ENCODE results near the gene AMN. TPM values are rescaled to one million over a fixed set of nuclear protein-coding genes. Genes with fewer than 3 reads are reported as not detected.

Gene AMN
- polyA plus RNA-seq, 1 of the 3 experiments (the other 2 are of a cell fraction), result 0.03 TPM

DNA sequence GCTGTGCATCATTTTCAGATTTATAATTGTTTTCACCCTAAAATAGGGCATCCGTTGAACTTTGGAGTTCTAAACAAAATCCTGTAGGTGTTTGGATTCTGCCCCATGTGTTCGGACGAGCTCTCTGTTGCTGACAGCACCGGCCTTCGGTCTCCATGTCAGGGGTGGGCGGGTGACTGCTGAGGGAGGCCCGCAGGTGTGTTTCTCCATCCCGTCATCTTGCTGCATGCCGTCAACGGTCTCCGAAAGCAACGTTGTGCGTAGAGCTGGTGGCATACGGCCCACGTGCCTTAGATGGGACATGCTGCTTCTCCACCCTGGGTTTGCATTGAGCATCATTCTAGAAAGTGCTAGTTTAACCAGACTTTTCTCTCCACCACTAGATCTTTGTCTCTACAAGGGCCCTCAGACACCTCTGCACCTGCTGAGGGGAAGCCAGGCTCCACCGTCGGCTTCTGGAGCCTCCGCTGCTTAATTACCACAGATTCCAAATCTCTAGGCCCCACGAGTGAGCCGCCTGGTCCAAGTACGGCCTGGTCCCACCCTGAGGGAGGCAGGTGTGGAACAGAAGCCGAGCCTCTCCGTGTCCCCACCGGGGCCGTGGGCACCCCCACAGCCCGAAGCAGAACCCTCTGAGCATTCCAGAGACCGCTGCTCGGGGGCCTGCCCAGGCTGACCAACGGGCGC lies 15.7 kb upstream of the AMN start:
- Histone ChIP-seq H3K27ac (ENCODE audit: low read depth in 2 of 2, low read length in 1 of 2) (no peak overlapping the region), H3K4me3 (ENCODE audit: low read depth in 2 of 2, low read length in 1 of 2) (no peak overlapping the region), H3K4me1 (ENCODE audit: control insufficient read depth in 1 of 2, insufficient read depth in 2 of 2, low read depth in 1 of 2, low read length in 1 of 2) (no peaks in the 10 kb centered on the region), H4K20me1 (ENCODE audit: insufficient read depth) (no peaks in the 10 kb centered on the region), H3F3A (replicated peaks; ENCODE audit: insufficient read depth) (peaks cover 5% of the 10 kb centered on the region), H3K9me2 (no peaks in the 10 kb centered on the region), H3K79me2 (ENCODE audit: insufficient read depth) (no peaks in the 10 kb centered on the region), H3K9me3 (no peaks in the 10 kb centered on the region), H2AFZ (ENCODE audit: low read depth) (no peak overlapping the region), H3K9ac (no peak overlapping the region), H3K27me3 (ENCODE audit: insufficient read depth) (no peaks in the 10 kb centered on the region), H3K4me2 (no peak overlapping the region), H3K36me3 (replicated peaks in 1 of 2; ENCODE audit: control insufficient read depth in 1 of 2, insufficient read depth in 2 of 2, low read length in 1 of 2) (peaks cover 13 to 22% of the 10 kb centered on the region in 2 experiments)
- peak; percentile 19 for DNase-seq
- WGBS (ENCODE audit: low lambda C conversion rate), result 99% methylated on average over 23 of the region's 30 CpGs
- ChIA-PET CTCF (interaction anchor here (0.6 kb wide), 1 partner anchor 24 kb away, joined by 3 read pairs; no protein-coding TSS in a partner anchor), POLR2A (no interaction called here)
- no peak for TF ChIP-seq RXRA (IDR thresholded peaks at IDR 0.05; ENCODE audit: borderline replicate concordance, low read depth)
- no peak for TF ChIP-seq SMC3 (IDR thresholded peaks at IDR 0.05; ENCODE audit: low read depth, low read length)
- TF ChIP-seq MXI1 (IDR thresholded peaks at IDR 0.05; ENCODE audit: low read depth, low read length), result no peak
- TF ChIP-seq GABPA (IDR thresholded peaks at IDR 0.05; ENCODE audit: low read depth), result no peak
- TF ChIP-seq MEF2A (IDR thresholded peaks at IDR 0.05; ENCODE audit: borderline replicate concordance, low read depth), result no peak
- TF ChIP-seq CHD2 (IDR thresholded peaks at IDR 0.05; ENCODE audit: low read length, partially characterized antibody), result no peak
- no peak for TF ChIP-seq SIN3A (IDR thresholded peaks at IDR 0.05; ENCODE audit: borderline replicate concordance, low read depth, low read length)

DNA sequence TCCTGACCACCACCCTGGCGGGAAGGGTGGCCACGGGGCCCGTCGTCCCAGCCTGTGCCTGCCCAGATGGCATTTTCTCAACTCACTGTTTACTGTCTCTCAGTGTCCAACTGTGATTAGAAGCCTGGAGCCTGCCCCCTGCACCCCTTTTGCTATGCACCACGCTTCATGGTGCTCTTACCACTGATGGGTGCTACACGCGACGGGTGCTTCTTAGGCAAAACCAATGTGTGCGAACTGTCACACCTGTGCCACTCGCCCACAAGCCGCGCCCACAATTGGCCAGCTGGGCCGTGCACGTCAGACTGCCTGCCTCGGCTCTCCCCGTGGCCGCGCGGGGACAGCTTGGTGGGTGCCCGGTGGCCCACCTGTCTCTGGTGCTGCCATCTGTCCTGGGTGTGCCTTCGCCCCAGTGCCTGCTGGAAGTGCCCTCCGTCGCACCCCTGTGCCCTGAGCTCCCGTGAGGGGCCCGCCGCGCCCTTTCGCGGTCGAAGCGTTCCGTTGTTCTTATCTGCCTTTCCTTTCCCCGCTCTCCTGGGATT lies 15.1 kb upstream of the AMN start:
- no peaks in the 10 kb centered on the region for H3K9me2 ChIP-seq
- H3K79me2 ChIP-seq (ENCODE audit: insufficient read depth), result no peaks in the 10 kb centered on the region
- H3K9me3 ChIP-seq, result no peaks in the 10 kb centered on the region
- no peaks in the 10 kb centered on the region for H3K4me1 ChIP-seq (ENCODE audit: control insufficient read depth in 1 of 2, insufficient read depth in 2 of 2, low read depth in 1 of 2, low read length in 1 of 2)
- H3K27me3 ChIP-seq (ENCODE audit: insufficient read depth), result no peaks in the 10 kb centered on the region
- no peak overlapping the region for H2AFZ ChIP-seq (ENCODE audit: low read depth)
- H3K27ac ChIP-seq (ENCODE audit: low read depth in 2 of 2, low read length in 1 of 2), result no peak overlapping the region
- WGBS (ENCODE audit: low lambda C conversion rate), result 97% methylated on average over 19 of the region's 33 CpGs
- ChIA-PET POLR2A (no interaction called here), CTCF (interaction anchor here (0.6 kb wide), 1 partner anchor 23 kb away, joined by 3 read pairs; no protein-coding TSS in a partner anchor)
- H3K9ac ChIP-seq, result no peak overlapping the region
- no peak overlapping the region for H3K4me2 ChIP-seq
- H4K20me1 ChIP-seq (ENCODE audit: insufficient read depth), result no peaks in the 10 kb centered on the region
- H3F3A ChIP-seq (replicated peaks; ENCODE audit: insufficient read depth), result peaks cover 5% of the 10 kb centered on the region
- H3K36me3 ChIP-seq (replicated peaks in 1 of 2; ENCODE audit: control insufficient read depth in 1 of 2, insufficient read depth in 2 of 2, low read length in 1 of 2), result peaks cover 13 to 22% of the 10 kb centered on the region in 2 experiments
- TF ChIP-seq MXI1 (IDR thresholded peaks at IDR 0.05; ENCODE audit: low read depth, low read length), result no peak
- TF ChIP-seq YY1 (IDR thresholded peaks at IDR 0.05; ENCODE audit: low read depth), result no peak
- TF ChIP-seq GATA2 (CRISPR knock-in tag; IDR thresholded peaks at IDR 0.05), result no peak
- TF ChIP-seq, protein P1, sequence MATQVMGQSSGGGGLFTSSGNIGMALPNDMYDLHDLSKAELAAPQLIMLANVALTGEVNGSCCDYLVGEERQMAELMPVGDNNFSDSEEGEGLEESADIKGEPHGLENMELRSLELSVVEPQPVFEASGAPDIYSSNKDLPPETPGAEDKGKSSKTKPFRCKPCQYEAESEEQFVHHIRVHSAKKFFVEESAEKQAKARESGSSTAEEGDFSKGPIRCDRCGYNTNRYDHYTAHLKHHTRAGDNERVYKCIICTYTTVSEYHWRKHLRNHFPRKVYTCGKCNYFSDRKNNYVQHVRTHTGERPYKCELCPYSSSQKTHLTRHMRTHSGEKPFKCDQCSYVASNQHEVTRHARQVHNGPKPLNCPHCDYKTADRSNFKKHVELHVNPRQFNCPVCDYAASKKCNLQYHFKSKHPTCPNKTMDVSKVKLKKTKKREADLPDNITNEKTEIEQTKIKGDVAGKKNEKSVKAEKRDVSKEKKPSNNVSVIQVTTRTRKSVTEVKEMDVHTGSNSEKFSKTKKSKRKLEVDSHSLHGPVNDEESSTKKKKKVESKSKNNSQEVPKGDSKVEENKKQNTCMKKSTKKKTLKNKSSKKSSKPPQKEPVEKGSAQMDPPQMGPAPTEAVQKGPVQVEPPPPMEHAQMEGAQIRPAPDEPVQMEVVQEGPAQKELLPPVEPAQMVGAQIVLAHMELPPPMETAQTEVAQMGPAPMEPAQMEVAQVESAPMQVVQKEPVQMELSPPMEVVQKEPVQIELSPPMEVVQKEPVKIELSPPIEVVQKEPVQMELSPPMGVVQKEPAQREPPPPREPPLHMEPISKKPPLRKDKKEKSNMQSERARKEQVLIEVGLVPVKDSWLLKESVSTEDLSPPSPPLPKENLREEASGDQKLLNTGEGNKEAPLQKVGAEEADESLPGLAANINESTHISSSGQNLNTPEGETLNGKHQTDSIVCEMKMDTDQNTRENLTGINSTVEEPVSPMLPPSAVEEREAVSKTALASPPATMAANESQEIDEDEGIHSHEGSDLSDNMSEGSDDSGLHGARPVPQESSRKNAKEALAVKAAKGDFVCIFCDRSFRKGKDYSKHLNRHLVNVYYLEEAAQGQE (IDR thresholded peaks at IDR 0.05; ENCODE audit: low read depth, low read length), result no peak
- TF ChIP-seq, protein P2, sequence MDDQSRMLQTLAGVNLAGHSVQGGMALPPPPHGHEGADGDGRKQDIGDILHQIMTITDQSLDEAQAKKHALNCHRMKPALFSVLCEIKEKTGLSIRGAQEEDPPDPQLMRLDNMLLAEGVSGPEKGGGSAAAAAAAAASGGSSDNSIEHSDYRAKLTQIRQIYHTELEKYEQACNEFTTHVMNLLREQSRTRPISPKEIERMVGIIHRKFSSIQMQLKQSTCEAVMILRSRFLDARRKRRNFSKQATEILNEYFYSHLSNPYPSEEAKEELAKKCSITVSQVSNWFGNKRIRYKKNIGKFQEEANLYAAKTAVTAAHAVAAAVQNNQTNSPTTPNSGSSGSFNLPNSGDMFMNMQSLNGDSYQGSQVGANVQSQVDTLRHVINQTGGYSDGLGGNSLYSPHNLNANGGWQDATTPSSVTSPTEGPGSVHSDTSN (IDR thresholded peaks at IDR 0.05), result no peak
- TF ChIP-seq, protein P3, sequence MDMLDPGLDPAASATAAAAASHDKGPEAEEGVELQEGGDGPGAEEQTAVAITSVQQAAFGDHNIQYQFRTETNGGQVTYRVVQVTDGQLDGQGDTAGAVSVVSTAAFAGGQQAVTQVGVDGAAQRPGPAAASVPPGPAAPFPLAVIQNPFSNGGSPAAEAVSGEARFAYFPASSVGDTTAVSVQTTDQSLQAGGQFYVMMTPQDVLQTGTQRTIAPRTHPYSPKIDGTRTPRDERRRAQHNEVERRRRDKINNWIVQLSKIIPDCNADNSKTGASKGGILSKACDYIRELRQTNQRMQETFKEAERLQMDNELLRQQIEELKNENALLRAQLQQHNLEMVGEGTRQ (IDR thresholded peaks at IDR 0.05; ENCODE audit: borderline replicate concordance, low read depth, low read length), result no peak
- TF ChIP-seq RXRA (IDR thresholded peaks at IDR 0.05; ENCODE audit: borderline replicate concordance, low read depth), result no peak
- TF ChIP-seq RCOR1 (IDR thresholded peaks at IDR 0.05; ENCODE audit: low read length), result no peak
- H3K4me3 ChIP-seq (ENCODE audit: low read depth in 2 of 2, low read length in 1 of 2), result no peak overlapping the region
- DNase-seq, result no peak
